Parathyroid adenoma (tissue), 2 donors: Measurements from ENCODE around the gene ADAMTS19.

Experiments
- H2AFZ ChIP-seq: fragments of 300-600 bp; sonication (generic); one replicate; pipeline ENCODE4 v1.7.0; 2017; ENCODE audit warnings: antibody characterized with exemption, mild to moderate bottlenecking
- H3K27ac ChIP-seq: fragments of 300-600 bp; sonication (generic); one replicate; pipeline ENCODE4 v1.7.0; 2017
- H3K27me3 ChIP-seq: fragments of 300-600 bp; sonication (generic); one replicate; pipeline ENCODE4 v1.7.0; 2017; ENCODE audit warnings: low read length; ENCODE audit not compliant: control insufficient read depth, insufficient read depth
- H3K36me3 ChIP-seq: fragments of 300-600 bp; sonication (generic); one replicate; pipeline ENCODE4 v1.7.0; 2017; ENCODE audit warnings: low read length; ENCODE audit not compliant: control insufficient read depth, insufficient read depth
- H3K4me1 ChIP-seq: fragments of 300-600 bp; sonication (generic); one replicate; pipeline ENCODE4 v1.7.0; 2017; ENCODE audit warnings: control low read depth
- H3K4me2 ChIP-seq: fragments of 300-600 bp; sonication (generic); one replicate; pipeline ENCODE4 v1.7.0; 2017; ENCODE audit warnings: low read length
- H3K4me3 ChIP-seq: fragments of 300-600 bp; sonication (generic); one replicate; pipeline ENCODE4 v1.7.0; 2017; ENCODE audit warnings: low read depth, low read length
- H3K79me2 ChIP-seq: fragments of 300-600 bp; sonication (generic); one replicate; pipeline ENCODE4 v1.7.0; 2017; ENCODE audit warnings: control low read depth
- H3K9ac ChIP-seq: fragments of 300-600 bp; sonication (generic); one replicate; pipeline ENCODE4 v1.7.0; 2017; ENCODE audit warnings: mild to moderate bottlenecking
- H3K9me3 ChIP-seq: fragments of 300-600 bp; sonication (generic); one replicate; pipeline ENCODE4 v1.7.0; 2017; ENCODE audit warnings: low read length; ENCODE audit not compliant: control insufficient read depth
- CTCF ChIP-seq: fragments of 300-600 bp; sonication (generic); IDR thresholded peaks from one replicate; pipeline ENCODE4 v1.7.0; 2017; ENCODE audit warnings: antibody characterized with exemption, mild to moderate bottlenecking
- donor health status: primary hyperparathyroidism.

The ADAMTS19 gene

GRCh38 chr5:129658801-129659200 is 198.7 kb downstream of the ADAMTS19 start:
- no peaks in the 10 kb centered on the region for H3K36me3 ChIP-seq
- H3K4me1 ChIP-seq, result no peaks in the 10 kb centered on the region
- no peak overlapping the region for H2AFZ ChIP-seq
- no peaks in the 10 kb centered on the region for H3K79me2 ChIP-seq
- H3K9me3 ChIP-seq, result no peaks in the 10 kb centered on the region
- no peak overlapping the region for H3K4me3 ChIP-seq
- H3K27me3 ChIP-seq, result no peaks in the 10 kb centered on the region
- no peak overlapping the region for H3K9ac ChIP-seq
- TF ChIP-seq CTCF, result no peak
- no peak overlapping the region for H3K27ac ChIP-seq
- H3K4me2 ChIP-seq, result no peak overlapping the region

DNA sequence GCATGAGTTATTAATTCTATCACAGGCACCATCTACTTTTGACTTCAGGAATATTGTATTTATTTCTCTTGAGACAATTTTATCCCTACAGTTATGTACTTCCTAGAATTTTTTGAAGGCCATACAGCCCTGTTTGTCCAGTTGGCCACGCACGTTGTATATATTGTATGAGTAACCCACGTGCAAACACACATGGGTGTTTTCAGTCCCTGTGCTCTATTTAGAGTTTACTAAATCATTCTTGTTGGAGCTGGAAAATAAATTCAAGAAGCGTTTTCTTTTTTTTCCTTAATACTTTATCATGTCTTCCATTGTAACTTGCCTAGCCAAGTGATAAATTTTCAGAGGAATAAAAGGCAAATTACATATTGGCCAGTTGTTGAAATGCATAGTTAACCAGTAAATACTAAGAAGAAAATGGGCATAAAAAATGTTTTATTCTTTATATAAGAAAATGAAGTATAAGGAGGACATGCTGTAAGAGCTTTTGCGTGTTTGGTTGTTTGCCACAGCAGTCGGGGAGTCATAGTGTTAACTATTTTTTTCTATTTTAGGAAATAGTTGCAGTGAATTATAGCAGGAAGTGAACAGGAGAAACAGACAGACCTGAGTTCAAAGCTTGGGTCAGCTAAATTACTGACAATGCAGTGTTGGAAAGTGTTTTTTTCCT is 201.4 kb downstream of the ADAMTS19 start:
- H3K79me2 ChIP-seq, result no peaks in the 10 kb centered on the region
- H3K4me2 ChIP-seq, result no peak overlapping the region
- H3K36me3 ChIP-seq, result no peaks in the 10 kb centered on the region
- H3K27me3 ChIP-seq, result no peaks in the 10 kb centered on the region
- H3K9me3 ChIP-seq, result no peaks in the 10 kb centered on the region
- no peaks in the 10 kb centered on the region for H3K4me1 ChIP-seq
- H3K9ac ChIP-seq, result no peak overlapping the region
- H3K27ac ChIP-seq, result no peak overlapping the region
- no peak overlapping the region for H3K4me3 ChIP-seq
- TF ChIP-seq CTCF, result no peak
- no peak overlapping the region for H2AFZ ChIP-seq

- Histone ChIP-seq H3K36me3 (no peaks in the 10 kb centered on the region), H3K4me3 (no peak overlapping the region), H3K79me2 (no peaks in the 10 kb centered on the region), H3K27ac (no peak overlapping the region), H3K4me1 (no peaks in the 10 kb centered on the region), H3K9me3 (no peaks in the 10 kb centered on the region), H3K4me2 (no peak overlapping the region), H2AFZ (peak overlapping the region; percentile 12), H3K9ac (no peak overlapping the region), H3K27me3 (no peaks in the 10 kb centered on the region)
- peak; percentile 82 for TF ChIP-seq CTCF
Observed at GRCh38 chr5:129664336-129664937, 204.3 kb downstream of the ADAMTS19 start.

DNA sequence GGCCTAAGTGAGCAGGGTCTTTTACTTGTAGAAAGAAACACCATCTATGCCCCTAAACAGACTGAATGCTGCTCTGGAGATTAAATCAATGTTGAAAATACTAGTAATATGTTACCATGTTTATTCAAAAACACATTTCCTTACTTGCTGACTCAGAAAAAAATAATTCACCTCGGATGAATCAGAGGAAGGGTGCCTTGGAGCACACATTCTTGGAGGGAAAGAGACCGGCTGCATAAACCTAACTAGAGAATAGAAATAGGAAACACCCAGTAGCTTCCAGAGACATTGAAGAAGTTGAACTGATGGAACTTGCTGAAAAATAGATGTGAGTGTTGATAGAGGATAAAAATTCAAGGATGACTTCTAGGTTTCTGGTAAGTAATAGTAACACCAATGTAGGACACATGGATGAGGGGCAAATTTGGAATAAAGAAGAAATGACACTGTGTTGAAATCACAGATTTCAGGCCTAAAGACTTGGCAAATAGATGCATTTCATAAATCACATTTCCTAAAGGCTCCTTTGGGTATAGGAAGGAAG is 210.9 kb downstream of the ADAMTS19 start:
- Histone ChIP-seq H3K4me3 (no peak overlapping the region), H3K4me1 (no peaks in the 10 kb centered on the region), H3K4me2 (no peak overlapping the region), H3K27ac (no peak overlapping the region), H3K36me3 (no peaks in the 10 kb centered on the region), H2AFZ (no peak overlapping the region), H3K79me2 (no peaks in the 10 kb centered on the region), H3K27me3 (no peaks in the 10 kb centered on the region), H3K9ac (no peak overlapping the region), H3K9me3 (no peaks in the 10 kb centered on the region)
- no peak for TF ChIP-seq CTCF

DNA sequence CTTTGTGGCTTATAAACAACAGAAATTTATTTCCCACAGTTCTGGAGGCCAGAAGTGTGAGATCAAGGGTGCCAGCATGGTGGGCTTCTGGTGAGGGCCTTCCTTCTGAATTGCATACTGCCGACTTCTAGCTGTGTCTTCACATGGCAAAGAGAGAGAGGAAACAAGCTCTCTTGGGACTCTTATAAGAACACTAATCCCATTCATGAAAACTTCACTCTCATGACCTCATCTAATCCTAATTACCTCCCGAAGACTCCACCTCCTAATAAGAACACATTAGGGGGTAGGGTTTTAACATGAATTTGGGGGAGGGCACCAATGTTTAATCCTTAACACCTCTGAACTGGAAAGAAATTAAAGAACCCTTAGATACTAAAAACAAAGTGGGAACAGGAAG is 211.9 kb downstream of the ADAMTS19 start:
- H3K4me3 ChIP-seq, result no peak overlapping the region
- no peaks in the 10 kb centered on the region for H3K4me1 ChIP-seq
- no peak overlapping the region for H2AFZ ChIP-seq
- TF ChIP-seq CTCF, result no peak
- H3K27me3 ChIP-seq, result no peaks in the 10 kb centered on the region
- no peaks in the 10 kb centered on the region for H3K79me2 ChIP-seq
- no peaks in the 10 kb centered on the region for H3K9me3 ChIP-seq
- no peak overlapping the region for H3K9ac ChIP-seq
- H3K36me3 ChIP-seq, result no peaks in the 10 kb centered on the region
- no peak overlapping the region for H3K4me2 ChIP-seq
- H3K27ac ChIP-seq, result no peak overlapping the region
